Measurements from ENCODE around the gene FMN1.
A peak's percentile ranks its signal among the peaks of the same experiment; 100 is the strongest.
"Not testable (repeated sequence)": the region's sequence is repeated elsewhere in the genome, so short reads cannot be mapped to it uniquely, and the experiment has no call there.

Gene FMN1

DNA sequence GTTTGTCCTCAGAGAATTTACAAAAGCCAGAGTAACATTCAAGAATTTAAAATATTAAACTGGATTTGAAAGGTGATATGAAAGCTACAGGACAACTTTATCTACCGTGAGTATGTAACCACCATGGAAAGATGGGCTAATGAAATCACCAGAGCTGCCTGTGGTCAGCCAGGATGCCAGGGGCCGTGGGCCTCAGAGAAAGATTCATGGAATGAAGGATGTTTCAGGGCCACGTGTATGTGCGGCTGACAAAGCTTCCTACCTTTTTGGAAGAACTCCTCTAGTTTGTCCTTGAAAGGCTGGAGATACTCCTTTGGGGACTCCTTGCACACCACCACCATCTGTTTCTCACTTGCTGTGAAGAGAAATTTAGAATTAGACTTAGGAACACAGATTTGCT, 337.8 kb downstream of the FMN1 start:
- H3K4me3 ChIP-seq (ENCODE audit: low read depth, low read length) = no peak overlapping the region
- no peak for DNase-seq (ENCODE audit: low read depth)

- peak; percentile 98 for DNase-seq (ENCODE audit: low read depth)
- no peak overlapping the region for H3K4me3 ChIP-seq (ENCODE audit: low read depth, low read length)
Measured at GRCh38 chr15:32855942-32856341, 338.6 kb downstream of the FMN1 start.

DNA sequence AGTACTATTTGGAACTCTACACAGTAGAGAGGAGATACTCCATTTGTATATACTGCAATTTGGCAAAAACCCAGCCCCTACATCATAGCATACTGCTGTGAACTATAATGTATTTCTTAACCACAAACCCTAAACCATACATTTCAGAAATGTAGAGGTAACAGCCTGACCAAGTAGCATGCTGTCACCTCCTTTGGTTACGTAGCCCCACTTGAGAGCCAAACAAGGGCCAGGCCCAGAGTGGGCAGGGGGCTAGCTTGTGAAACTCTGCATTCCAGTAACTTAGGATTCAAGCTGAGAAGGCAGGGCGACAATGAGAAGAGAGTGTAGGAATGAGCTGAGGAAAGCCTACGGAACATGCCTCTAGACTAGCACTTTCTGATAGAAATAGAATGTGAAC, 340.9 kb downstream of the FMN1 start:
- H3K4me3 ChIP-seq (ENCODE audit: low read depth, low read length) = no peak overlapping the region
- no peak for DNase-seq (ENCODE audit: low read depth)

DNA sequence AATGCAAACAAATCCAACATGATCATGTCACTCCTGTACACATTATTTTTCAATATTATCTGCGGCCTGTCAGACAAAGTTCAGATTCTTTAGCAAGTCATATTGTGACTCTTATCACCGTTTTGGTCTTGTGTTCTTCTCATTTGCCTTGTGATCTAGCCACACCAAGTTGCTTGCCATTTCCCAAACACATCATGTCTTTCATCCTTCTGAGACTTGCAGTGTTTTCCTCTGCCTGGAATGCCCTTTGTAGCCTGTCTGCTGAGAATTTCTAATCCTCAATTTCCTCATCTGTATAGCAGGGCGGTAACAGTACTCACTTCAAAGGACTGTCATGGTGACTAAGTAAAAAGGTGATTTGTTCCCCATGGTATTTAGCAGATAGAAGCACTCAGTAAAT, 341.7 kb downstream of the FMN1 start:
- no peak for DNase-seq (ENCODE audit: low read depth)

GRCh38 chr15:32852017-32852416, 342.5 kb downstream of the FMN1 start:
- H3K4me3 ChIP-seq (ENCODE audit: low read depth, low read length) = no peak overlapping the region
- DNase-seq (ENCODE audit: low read depth) = no peak

More for the DNA sequence above, 341.7 kb downstream of the FMN1 start:
- H3K4me3 ChIP-seq (ENCODE audit: low read depth, low read length) = no peak overlapping the region

GRCh38 chr15:32851572-32851971, 342.9 kb downstream of the FMN1 start:
- no peak overlapping the region for H3K4me3 ChIP-seq (ENCODE audit: low read depth, low read length)
- DNase-seq (ENCODE audit: low read depth) = peak; percentile 74

- peak; percentile 91 for DNase-seq (ENCODE audit: low read depth)
- no peak overlapping the region for H3K4me3 ChIP-seq (ENCODE audit: low read depth, low read length)
Measured at GRCh38 chr15:32849769-32850668, 344.5 kb downstream of the FMN1 start.

DNA sequence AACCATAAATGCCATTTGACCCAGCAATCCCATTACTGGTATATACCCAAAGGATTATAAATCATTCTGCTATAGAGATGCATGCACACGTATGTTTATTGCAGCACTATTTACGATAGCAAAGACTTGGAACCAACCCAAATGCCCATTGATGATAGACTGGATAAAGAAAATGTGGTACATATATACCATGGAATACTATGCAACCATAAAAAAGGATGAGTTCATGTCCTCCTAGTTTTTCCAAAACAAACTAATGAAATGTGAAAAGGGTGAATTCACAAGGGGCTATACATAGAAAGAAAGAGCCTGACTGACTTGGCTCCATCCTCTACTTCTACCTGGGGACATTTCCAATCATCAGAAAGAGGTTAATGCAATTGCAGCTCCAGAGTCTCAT, 347.8 kb downstream of the FMN1 start:
- not testable (repeated sequence) for DNase-seq (ENCODE audit: low read depth); H3K4me3 ChIP-seq (ENCODE audit: low read depth, low read length)

GRCh38 chr15:32844118-32844711, 350.3 kb downstream of the FMN1 start:
- H3K4me3 ChIP-seq (ENCODE audit: low read depth, low read length) = no peak overlapping the region
- DNase-seq (ENCODE audit: low read depth) = no peak

DNA sequence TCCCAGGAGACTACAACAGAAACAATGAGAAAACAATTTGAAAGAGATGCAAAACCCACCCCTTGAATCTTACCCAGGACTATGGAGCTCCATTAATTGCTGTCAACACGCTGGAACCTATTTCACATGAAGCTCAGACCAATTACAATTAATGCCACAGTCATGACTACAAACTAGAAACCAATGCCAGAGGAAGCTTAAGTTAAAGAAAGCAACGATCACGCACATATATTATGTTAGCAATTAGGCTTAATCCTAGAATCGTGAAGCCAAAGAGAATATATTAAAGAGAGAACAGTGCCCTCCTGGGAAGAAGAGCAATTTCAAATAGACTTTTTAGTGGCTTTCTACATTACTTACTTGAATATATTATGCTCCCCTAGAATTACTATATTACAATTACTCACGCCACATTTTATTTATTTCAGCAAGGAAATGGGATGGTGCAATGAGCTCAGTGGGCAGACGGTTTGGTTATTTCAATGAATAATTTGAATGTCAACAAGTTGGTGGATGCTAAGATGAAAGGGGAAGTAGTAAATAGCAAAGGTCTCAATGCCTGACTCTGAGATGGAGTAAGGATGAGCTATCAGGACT, 351.2 kb downstream of the FMN1 start:
- no peak overlapping the region for H3K4me3 ChIP-seq (ENCODE audit: low read depth, low read length)
- DNase-seq (ENCODE audit: low read depth) = no peak

- DNase-seq (ENCODE audit: low read depth) = no peak
- no peak overlapping the region for H3K4me3 ChIP-seq (ENCODE audit: low read depth, low read length)
Measured at GRCh38 chr15:32842081-32842480, 352.4 kb downstream of the FMN1 start.

DNA sequence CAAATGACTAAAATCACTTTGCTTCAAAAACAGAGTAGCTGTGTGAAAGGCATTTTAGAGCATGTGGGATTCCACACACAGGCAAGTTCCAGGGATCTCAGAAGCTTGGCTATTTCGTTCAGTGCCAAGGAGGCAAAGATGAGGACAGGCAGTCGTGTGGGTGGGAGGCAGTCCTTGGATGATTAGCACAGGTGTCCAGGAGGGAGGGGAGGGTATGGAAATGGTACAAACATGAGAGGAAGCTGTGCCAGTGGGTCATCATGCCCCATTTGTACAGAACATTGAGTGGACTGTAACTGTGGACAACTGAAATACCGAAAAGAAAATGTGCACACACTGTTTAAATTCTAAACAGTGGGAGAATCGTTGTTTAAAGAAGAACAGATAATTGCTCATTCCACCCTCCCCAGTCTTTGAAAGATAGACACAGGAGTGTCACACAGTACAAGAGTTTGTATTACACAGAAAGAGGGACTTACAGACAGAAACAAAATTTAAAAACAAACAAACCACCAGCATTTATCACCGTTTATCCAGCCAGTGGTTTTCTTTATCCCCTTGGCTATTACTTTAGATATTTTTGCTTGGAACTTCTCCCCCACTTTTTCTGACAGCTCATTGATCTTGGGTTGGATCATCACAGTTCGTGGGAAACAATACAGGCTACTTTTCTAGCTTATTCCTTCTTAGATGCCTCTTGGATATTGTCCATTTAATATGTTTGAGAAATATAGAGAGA, 353.8 kb downstream of the FMN1 start:
- DNase-seq (ENCODE audit: low read depth) = no peak
- no peak overlapping the region for H3K4me3 ChIP-seq (ENCODE audit: low read depth, low read length)

GRCh38 chr15:32838820-32839219, 355.7 kb downstream of the FMN1 start:
- H3K4me3 ChIP-seq (ENCODE audit: low read depth, low read length) = no peak overlapping the region
- no peak for DNase-seq (ENCODE audit: low read depth)

GRCh38 chr15:32838338-32838737, 356.2 kb downstream of the FMN1 start:
- DNase-seq (ENCODE audit: low read depth) = no peak
- no peak overlapping the region for H3K4me3 ChIP-seq (ENCODE audit: low read depth, low read length)

DNA sequence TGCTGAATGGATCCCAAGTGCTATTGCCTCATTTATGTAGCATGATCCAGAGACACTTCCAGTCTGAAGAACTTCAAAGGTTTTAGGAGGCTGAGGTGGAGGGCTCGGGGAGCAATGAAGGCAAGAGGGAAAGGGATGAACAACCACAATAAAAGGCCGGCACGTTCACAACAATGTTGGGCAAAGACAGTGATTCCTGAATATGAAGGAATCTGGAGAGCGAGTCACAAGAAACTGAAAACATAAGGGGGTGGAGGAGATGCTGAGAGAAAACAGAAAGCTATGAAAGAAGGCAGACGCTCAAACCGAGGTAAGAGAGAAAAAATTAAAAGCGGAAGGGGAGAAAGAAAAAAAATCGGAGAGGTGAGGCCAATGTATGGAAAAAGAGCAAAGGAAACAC, 356.6 kb downstream of the FMN1 start:
- no peak overlapping the region for H3K4me3 ChIP-seq (ENCODE audit: low read depth, low read length)

DNA sequence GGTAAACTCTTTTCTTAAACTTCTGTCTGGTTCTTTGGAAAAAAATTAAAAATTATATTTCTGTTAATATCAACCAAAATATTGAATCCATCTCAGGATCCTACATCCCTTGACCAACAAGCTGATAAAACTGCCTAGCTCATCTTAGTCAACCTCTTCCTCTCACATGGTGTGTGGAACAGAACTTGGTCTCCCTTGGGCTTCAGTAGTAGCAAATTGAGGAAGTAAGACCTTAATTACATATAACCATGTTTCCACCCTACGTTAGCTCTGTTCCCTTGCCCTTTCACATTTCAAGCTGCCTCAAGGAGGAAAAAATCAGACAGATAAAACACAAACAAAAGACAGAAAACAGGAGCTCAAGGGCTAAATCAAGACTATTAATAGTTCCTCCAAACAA, 360.4 kb downstream of the FMN1 start:
- no peak overlapping the region for H3K4me3 ChIP-seq (ENCODE audit: low read depth, low read length)
- no peak for DNase-seq (ENCODE audit: low read depth)

More for the DNA sequence above, 356.6 kb downstream of the FMN1 start:
- DNase-seq (ENCODE audit: low read depth) = no peak

DNA sequence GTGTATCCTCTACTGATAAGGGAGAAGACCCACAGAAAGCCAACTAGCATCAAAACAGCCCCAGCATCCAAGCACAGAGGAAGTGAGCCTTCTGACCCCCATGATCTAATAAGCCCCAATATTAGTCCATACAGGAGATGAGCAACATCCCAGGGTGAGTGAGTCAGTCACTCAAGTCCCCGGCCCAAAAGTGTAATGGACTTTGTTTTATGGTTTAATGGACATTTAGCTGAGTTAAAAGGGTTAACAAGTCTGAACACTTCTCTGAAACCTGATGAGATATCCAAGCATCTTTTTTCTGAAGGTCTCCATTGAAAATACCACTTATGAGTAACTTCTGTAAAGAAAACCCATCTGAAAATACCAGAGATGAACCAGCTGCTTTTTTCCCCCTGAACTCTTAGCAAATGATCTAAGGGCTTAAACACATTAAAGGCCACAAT, 361.1 kb downstream of the FMN1 start:
- DNase-seq (ENCODE audit: low read depth) = no peak
- H3K4me3 ChIP-seq (ENCODE audit: low read depth, low read length) = no peak overlapping the region

- no peak overlapping the region for H3K4me3 ChIP-seq (ENCODE audit: low read depth, low read length)
- DNase-seq (ENCODE audit: low read depth) = no peak
Measured at GRCh38 chr15:32831485-32831884, 363.0 kb downstream of the FMN1 start.

GRCh38 chr15:32830241-32830640, 364.3 kb downstream of the FMN1 start:
- DNase-seq (ENCODE audit: low read depth) = no peak
- H3K4me3 ChIP-seq (ENCODE audit: low read depth, low read length) = no peak overlapping the region

DNA sequence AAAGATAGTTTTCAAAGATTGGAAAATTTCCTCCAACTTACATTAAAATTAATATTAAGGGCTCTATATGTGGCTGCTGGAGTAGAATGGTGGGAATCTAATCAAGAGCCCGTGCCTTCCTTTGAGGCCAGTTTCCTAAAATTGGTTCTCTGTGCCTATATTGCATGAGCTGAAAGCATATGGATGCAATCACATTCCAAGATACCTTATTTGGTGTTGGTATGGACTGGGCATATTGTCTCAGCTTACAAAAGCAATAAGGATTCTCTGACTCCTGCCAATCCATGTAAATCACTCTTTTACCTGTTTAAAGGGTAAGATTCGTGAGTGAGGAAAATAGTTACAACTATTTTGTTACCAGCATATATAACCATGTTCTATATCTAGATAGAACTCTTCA, 365.1 kb downstream of the FMN1 start:
- H3K4me3 ChIP-seq (ENCODE audit: low read depth, low read length) = no peak overlapping the region
- DNase-seq (ENCODE audit: low read depth) = no peak
